T-helper 1 cell (primary cell): ENCODE measurements around the gene POLA1.

Experiments
- DNase-seq, 5 donors: peaks; one replicate each; pipeline ENCODE4 v3.0.0-alpha.2; 2012 to 2020

POLA1 gene

DNA sequence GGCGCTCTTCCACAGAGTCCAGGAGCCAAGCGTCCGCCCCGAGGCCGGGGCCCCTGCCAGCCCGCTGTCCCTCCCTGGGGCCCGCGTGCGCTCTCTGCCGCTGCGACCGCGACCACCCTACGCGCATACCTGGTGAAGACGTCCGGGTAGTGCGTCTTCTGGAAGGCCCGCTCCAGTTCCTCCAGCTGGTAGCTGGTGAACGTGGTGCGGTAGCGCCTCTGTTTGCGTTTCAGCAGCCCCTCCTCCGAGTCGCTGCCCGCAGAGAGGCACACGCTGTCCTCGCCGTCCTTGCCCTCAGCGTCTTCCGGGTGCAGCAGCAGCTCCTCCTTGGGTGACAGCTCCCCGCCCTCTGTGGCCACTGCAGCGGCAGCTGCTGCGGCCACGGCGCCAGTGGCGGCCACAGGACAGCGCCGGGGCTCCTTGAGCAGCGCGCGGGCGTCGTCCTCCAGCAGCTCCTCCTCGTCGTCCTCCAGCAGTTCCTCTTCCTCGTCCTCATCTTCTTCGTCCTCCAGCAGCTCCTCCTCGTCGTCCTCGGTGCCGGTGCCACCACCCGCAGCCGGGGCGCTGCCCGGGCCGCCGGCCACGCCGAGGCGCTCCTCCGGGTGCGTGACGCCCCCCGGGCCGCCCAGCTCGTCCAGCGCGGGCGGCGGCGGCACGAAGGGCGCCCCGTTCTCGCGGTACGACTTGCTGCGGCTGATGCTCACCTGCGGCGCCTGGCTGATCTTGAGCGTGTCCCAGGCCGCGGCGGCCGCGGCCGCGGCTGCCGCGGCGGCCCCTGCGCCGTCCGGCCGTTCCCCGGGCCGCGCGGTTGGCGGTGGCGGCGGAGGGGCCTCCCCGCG, 319.3 kb downstream of the POLA1 start:
- peak in 1 of 5 donors; percentile 21 for DNase-seq

DNA sequence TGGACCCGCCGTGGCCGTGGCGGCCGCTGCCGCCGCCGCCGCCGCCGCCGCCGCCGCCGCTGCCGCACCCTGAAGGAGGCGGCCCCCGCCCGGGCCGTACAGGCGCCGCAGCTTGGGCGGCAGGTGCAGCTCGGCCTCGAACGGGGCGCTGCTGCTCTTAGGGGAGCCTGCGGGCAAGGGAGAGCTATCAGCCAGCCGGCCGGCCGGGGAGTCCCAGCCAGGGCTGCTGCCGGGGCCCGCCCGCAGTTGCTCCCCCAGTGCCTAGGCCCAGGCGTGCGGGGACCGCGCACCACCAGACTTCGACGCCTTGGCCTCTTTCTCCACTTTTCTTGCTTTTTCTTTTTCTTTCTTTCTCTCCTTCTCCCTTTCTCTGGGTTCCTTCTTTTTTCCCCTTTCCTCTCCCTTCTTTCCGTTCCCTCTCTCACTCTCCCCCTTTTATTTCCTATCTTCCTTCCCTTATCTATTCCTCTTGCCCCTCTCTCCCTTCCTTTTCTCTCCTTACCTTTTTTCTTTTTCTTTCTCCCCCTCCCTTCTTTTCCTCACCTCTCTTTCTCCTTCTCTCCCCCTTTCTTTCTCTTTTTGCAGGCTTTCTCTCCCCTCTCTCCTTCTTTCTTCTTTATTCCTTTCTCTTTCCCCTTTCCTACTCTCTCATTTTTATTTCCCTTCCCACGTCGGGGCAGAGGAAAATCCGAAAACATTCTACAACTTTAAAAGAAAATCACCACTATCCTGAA, 320.1 kb downstream of the POLA1 start:
- DNase-seq, result no peak

DNA sequence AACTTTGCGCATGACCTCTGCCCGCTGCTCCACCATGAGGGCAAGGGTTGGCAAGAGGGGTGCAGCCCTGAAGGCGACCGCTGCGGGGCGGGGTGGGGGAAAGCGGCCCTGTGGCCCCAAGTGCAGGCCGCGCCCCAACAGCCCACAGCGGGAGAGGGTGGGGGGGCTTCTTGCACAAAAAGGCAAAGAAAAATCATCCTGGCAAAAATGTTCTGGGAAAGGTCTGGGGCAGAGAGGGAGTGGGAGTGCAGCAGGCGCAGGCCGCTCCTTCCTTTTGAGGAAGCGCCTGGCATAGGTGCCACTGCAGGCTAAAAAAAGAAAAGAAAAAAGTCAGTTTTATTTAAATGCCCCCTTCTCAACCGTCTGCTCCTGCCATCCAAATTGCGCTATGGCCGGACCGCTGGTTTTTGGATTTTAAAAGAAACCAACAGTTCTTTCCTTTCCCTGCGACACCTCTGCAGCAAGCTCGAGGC, 320.7 kb downstream of the POLA1 start:
- DNase-seq, result no peak

DNA sequence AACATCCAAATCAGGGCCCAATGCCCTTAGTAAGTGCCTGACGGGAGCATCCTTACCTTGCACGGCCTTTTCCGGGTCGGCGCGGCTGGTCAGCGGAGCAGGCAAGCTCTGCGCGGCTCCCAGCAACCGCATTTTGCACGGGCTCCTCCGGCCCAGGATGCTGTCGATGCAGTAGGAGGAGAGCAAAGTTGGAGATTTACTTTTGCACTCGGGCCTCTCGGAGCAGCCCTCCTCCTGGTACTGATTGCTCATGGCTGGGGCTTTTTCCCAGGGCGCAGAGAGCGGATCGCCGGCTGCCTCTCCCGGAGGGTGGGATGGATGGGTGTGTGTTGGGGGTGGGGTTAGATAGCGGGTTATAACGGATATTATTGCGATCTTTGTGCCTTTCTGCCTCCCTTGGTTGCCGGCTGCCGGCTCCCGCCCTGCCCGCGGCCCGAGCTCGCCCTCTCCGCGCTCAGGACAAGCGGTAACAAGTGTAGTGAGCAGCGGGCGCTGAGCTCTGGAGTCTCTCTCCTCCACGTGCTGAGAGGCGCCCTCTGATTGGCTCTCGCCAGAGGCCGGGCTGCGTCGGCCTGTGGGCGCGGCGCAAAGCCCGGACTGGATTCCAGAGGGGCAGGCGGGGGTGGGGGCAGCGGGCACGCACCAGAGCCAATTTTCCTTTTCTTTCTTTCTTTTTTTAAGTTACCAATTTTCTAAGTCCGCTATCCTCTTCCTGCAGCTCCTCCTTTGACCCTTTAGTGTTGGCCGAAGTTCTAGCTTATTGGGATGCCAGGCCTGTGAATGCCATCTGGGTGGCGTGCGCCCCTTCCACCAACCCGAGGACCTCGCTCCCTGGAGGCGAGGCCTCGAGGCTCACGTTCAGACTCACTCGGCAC, 322.0 kb downstream of the POLA1 start, which contains the start of gene ARX:
Gene ARX (minus strand): TSS at position 480 of the 875 bp plus-strand sequence. CDS start 228 bp downstream, at position 252.
- peak in 1 of 5 donors; percentile 33 for DNase-seq

DNA sequence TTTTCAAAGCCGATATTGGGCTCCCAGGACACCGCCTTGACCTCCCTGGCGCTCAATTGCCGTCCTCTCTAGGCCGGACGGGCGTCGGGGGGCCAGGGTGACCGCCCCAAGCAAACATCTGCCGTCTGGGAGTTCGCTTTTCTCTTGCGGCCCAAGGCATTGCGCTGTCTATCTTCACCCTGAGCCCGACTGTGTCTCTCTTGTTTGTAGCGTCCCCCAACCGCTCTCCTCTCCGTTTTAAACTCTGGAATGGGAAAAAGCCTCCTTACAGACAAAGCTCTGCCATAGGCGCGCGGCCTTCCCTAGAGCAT, 322.6 kb downstream of the POLA1 start:
- DNase-seq, result no peak

DNA sequence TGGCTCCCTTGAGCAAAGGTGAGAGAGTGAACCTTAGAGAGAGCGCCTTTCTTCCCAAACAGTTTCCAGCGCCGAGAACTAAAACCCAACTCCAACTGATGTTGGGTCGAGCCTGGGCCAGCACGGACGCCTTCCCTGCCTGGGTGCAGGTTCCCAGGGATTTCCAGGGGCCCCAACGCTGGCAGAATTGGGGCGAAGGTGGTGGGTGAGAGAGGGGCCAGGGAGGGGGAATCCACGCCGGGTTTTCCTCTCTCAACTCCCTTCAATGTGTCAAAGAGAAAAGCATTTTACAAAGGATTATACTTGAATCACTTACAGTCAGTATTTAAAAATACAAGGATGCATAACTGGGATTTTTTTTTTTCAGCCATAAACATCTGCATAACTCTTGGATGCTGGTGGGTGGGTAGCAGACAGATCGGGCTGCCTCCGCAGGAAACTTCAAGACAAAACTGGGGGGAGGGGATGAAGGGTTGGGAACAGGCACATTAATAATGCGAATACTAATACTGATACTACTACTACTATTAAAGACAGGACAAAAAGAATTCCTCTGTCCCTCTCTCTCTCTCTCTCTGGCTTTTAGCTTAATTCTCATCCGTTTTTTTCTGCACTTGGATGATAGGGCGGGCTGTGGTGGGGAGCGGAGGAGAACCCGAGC, 323.4 kb downstream of the POLA1 start:
- no peak for DNase-seq

DNA sequence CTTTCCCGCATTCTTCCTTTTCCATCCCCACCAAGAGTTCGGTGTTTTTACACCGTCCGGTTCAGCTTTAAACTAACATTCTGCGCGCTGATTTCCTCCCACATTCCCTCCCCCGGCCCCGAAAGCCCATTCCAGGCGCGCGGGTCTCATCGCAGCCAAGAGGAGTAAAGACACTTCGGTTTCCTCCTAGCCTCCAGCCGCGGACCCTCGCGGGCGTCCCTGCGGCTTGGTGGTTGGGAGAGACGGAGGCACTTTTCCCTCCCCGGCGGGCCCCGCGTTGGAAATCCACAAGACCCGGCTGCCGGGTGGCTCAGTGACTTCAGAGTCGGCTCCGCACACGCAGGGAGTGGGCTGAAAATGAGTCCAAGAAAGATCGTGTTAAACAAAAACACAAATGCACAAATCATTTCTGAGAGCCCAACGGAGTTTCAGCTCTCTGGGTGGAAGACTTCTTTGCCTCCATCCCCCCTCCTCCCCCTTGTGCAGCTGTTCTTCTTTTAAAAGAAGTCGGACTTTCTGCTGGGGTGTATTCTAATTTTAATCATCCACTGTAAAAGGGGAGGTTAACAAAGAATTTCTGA, 324.0 kb downstream of the POLA1 start:
- no peak for DNase-seq

DNA sequence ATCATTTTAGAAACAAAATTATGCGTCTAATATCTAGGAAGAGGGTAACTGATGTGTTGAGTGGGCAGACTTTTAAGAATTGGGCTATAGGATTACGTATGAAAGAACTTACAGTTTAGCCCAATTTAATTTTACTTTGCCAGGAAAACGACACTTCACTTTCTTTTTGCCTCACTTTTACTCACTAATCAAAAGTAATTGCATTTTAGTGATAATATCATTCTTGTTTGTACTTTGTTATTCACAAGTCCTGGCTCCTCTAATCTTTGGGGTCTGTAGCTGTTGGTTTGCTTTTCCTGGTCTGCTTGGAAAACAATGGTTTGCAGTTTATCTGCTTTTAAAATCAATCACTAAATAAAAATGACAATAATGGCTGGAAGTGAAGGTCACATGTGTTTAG, 325.0 kb downstream of the POLA1 start:
- DNase-seq, result no peak

DNA sequence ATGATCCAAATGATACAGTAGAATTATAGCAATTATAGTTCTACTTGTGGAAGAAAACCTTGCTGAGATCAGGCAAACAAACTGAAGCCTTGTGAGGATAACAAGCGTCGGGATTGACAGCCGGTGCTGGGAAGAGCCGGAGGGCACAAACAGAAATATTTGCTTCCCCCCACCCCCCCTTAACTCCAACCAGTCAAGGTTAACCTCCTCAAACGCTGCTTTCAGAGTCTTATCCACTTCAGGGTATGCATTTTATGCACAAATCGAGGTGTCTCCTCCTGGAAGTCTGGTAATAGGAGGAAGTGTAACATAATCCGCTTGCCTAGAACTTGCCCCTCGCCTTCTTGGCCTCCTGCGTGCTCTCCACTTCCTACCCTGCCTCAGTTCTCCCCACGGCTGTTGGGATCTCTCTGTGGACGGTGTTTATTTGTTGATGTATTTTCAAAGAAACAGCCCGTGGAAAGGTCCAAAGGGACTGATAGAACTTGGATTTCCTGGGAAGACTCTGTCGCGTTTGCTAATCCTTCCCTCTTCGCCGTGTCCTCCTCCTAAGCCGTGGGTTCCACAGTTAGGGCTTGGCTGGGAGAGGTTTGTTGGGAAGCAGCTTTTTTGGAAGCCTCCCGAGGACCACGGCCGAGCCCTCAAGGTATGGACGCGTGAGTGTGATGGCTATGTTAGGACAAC, 326.1 kb downstream of the POLA1 start:
- DNase-seq, result no peak

DNA sequence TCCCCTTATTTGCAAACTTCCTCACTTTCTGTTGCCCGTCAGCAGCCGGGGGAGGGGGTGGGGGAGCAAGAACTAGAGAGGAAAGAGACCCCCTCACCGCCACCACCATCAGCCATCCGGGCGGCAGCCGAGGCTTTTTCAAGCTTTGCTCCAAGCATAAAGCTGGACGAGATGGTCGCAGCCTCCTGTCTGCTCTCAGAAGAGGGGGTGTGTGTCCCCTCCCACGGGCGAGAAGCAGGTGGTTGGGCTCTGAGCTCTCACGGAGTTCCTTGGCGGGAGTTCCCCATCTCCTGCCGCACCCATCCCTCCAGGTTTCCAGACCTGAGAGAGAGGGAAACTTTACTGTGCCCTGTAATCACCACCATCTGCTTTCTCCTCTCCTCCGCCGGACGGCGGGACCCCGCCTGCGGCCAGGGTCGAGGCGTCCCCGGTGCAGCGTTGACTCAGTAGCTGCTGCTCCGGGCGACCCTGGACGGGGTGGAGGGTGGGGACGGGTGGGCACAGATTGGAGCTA, 326.7 kb downstream of the POLA1 start:
- DNase-seq, result no peak

DNA sequence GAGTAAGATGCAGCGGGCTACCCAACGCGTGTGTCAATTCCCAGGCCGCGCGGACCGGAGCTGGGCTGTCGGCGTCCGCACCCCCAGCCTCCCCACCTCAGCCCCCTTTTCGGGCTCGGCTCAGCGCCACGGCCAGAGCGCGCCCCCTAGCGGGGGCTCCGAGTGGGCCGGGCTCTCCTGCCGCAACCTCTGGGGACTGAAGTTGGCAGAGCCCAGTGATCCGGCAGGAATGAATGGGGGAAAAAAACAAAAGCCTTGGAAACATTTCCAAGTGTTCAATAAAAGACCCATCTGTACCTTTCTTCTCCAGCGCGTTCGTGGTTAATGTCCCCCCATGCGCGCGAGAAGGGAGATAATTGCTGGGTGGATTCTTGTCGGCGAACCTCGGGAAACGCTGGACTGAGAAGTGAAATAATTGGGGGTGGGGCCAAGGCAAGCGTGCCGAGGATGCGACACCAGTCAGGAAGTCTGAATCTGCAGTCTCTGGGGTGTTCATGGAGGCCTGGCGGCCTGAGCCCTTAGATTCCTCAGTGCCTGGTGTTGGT, 327.3 kb downstream of the POLA1 start:
- no peak for DNase-seq

DNA sequence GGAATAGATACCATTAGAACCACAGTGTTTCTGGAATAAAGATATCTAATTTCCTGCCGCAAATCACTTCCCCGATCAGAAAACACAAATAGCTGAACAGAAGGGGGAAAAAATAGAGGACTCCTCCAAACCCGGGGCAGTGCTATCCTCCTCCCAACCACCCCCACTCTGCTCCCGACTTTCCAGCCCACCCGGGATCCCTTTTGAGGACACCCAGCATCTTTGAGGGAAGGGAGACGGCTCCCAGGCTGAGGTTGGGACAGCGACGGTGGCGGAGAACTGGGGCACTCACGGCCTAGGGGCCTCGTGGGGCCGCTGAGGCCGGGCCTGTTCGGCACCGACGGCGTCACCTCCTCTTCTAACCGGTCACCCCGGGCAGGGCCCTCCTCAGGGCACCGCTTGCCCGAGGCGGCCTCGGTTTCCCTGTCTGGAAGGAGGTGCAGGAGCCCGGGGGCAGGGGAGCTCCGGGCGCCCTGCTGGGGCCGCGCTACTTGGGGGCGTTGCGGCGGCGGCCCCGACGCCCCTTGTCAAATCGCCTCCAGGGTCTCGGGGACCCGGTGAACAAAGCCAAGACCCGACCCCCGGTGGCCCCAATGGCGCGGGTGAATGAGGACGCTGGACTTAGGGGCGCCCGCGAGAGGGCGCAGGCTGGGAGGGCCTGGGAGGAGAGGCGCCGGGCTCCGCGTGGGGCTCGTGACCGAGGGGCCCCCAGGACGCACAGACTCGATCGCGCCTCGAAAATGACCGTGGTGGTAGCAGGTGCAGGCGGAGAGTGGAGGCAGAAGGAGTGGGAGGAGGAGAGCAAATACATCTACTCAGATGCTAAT, 329.0 kb downstream of the POLA1 start:
- DNase-seq, result no peak

DNA sequence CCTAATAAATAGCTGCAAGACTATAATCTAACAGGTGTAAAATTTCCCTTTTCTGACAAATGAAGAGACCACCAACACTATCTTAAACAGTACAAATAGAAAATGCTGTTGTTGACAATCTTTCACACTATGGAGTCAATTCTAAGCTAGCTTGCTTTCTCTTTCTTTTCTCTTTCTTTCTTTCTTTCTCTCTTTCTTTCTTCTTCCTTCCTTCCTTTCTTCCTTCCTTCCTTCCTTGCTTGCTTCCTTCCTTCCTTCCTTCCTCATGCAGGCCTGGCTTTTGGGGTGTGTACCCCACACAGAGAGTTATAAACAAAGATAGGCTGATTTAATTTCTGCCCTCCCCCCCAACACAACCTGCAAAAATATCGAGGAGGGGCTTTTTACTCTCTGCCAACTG, 330.2 kb downstream of the POLA1 start:
- no peak for DNase-seq

DNA sequence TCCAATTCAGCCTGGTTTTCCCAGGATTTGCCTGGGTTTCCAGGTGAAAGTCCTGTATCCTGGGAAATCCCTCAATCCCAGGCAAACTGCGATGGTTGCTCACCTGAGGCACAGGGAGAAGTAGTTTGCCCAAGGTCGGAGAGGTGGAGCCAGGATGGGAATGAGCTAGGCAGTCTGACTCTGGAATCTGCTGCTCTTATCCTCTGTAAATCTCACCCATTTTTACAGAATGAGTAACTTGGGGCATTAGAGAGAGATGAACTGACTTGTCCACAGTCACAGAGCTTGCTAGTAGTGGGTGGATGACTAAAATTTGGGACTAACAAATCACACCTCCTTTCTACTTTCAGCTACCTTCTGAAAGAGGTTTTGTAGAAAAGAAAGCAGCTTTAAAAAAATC, 331.9 kb downstream of the POLA1 start:
- no peak for DNase-seq

DNA sequence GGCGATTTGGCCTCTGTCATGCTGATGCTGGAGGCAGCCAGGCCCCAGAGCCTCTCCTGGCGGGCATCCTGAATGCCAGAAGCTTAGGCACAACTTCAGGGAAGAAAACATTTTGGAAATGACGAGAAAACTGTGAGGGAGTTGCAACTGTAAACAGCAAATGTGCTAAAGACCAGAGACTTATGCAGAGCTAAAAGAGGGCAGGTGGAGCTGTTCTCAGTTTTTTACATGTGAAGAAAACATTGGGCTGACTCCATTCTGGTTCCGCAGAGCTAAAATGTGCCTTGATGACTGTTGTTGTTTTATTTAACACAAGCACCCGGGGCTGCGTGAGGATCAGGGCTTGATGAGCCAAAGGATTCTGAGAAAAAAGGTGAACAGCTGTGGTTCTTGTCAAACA, 332.9 kb downstream of the POLA1 start:
- DNase-seq, result no peak

DNA sequence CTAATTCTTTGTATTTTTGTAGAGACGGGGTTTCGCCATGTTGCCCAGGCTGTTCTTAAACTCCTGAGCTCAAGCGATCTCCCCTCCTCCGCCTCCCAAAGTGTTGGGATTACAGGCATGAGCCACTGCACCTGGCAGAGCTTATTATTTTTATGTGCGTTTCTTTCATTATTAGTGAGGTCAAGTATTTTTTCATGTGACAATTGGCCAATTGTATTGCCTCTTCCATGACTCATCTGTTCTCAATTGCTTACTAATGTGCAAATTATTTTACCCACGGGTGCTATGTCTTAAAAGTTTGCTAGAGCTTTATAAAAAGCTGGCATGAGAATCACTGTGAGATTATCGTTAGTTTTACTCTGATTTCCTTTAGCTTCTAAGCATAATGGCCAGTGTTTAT, 335.0 kb downstream of the POLA1 start:
- no peak for DNase-seq

DNA sequence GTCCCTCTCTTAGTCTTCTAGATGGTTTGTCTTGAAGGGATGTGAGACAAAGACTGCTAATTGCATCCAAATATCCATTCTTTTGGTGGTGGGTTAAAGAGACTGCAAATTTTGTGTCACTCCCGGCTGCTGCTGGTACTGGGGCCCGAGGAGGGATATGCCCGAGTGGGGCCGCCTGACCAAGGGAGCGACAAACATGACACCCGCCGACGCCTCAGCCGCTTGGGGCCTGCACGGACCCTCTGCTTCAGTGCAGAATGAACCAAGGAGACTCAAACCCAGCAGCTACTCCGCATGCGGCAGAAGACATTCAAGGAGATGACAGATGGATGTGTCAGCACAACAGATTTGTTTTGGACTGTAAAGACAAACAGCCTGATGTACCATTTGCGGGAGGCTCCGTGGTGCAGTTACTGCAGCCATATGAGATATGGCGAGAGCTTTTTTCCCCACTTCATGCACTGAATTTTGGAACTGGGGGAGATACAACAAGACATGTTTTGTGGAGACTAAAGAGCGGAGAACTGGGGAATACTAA, 335.6 kb downstream of the POLA1 start:
- DNase-seq, result no peak

DNA sequence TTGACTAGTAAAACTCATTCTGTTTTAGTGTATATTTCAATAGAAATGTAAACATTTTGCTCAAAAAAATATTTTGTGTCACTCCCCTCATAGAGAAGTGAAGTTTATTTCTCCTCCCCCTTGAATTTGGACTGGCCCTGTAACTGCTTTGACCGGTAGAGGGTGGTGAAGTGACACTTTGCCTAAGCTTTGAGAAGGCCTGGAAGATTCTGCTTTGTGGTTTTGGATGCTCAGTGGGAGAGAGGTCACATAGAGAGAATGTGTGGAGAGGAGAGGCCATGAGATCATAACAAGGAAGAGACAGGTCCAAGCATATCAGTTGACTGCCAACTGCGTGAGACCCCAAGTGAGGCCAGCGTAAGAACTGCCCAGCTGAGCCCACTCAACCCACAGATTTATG, 341.2 kb downstream of the POLA1 start:
- no peak for DNase-seq

DNA sequence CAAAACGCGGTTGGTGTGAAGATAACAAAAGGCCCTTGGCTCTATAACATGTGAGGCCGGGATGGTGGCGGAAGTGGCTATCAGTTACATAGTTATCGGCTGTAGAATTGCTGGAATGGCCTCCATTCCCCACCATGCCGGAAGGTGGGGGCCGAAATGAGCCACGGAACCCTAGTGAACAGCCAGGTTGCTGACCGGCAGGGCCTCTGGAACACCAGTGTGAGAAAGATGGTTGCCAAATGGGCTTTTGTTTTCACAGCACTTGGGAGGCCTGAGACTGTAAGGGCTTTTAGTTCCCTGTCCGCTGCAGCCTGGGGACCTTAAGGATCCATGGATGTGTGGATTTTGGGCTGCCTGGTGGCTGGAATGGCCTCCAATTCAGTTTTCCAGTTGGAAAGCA, 345.3 kb downstream of the POLA1 start:
- no peak for DNase-seq

DNA sequence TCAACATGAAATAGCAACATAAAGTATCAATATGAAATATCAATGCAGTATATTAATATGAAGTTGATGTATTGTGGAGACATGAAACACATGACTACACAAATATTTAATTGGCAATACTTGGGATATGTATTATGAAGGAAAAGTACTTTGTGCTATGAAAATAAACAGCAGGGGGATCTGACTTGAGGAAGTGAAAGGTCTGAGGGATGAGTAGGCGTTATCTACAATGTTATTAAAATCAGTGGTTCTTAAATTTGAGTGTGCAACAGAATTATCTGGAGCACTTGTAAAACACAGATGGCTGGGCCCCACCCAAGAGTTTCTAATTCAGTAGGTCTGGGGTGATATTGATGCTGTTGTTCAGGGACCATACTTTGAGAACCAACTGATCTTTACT, 349.5 kb downstream of the POLA1 start:
- DNase-seq, result no peak
